Right renal pelvis (tissue), 4 donors: Measurements from ENCODE around the gene IFITM5. TPM values are rescaled to one million over a fixed set of nuclear protein-coding genes. Genes with fewer than 3 reads are reported as not detected.
"Not testable (repeated sequence)": the region's sequence is repeated elsewhere in the genome, so short reads cannot be mapped to it uniquely, and the experiment has no call there.

Experiments
- DNase-seq, 4 donors: peaks; one replicate each; pipeline ENCODE4 v3.0.0-alpha.2; 2013; ENCODE audit warnings: low read depth in 4 of 4, low spot score in 3 of 4, missing footprints in 1 of 4
- polyA plus RNA-seq, 4 donors: library from polyadenylated mRNA; unstranded; fragments of 120-200 nt; gene quantifications; one replicate each; pipeline ENCODE4 v1.2.1, GENCODE V29; 2013; ENCODE audit not compliant: insufficient read length in 4 of 4

IFITM5 gene
- polyA plus RNA-seq, 4 donors = 0.34 to 0.48 TPM; not detected in 2

DNA sequence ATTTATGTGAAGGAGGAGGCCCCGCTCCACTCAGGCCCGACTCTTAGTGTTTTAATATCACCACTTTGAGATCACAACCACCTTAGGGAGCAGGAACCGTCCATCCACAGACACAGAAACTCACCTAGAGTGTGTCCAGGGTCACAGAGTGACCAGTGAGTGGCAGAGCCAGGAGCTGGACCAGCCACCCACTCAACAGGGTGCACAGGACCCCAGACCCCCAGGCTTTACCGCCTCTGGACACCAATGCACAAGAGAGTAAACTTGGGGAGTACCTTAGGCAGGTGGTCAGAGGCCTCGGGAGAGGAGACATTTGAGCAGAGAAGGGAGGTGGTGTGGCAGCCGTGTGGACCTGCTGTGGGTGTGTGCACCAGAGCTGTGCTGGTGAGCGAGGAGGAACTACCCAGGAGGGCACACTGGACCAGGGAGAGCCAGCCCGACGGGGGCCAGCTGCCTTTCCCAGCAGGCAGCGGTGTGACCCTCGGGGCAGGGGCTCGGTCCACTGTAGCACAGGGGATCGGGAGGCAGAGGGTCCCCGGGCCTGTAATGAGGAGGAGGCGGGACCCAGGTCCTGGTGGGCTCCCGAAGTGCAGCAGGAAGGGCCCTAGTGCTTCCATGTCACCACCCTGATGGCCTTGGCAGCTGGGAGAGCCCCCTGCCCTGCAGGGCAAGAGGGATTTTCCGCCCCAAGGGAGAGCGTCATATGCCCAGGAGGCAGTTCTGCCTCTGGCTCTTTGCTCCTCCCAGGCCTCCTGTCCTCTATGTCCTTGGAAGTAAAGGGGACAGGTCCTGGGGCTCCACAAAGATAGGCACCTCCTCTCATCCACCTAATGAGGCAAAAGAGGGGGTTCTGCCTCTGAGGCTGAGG lies 28.6 kb downstream of the IFITM5 start:
- DNase-seq = no peak

DNA sequence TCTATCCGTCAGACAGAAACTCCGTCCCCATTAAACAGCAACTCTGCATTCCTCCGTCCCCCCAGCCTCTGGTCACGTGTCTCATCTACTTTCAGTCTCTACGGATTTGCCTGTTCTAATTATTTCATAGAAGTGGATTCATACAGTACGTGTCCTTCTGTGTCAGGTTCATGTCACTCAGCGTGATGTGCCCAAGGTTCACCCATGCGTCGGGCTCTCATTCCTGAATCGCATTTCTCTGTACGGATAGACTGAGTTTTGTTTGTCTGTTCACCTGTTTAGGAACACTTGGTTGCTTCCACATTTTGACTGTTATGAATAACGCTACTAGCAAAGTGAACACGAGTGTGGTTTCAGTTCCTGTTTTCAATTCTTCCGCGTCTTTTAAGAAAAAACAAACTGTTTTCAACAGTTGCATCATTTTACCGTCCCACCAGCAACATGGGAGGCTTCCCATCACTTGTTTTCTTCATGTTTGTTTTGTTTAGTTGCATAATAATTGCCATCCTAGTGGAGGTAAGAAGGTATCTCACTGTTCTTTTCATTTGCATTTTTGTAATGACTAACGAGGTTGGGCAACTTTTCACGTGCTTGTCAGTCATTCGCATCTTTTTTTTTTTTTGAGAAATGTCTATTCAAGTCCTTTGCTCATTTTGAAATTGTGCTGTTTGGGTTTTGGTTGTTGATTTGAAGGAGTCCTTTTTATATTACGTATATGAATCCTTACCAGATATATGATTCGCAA lies 30.0 kb downstream of the IFITM5 start:
- DNase-seq = no peak

DNA sequence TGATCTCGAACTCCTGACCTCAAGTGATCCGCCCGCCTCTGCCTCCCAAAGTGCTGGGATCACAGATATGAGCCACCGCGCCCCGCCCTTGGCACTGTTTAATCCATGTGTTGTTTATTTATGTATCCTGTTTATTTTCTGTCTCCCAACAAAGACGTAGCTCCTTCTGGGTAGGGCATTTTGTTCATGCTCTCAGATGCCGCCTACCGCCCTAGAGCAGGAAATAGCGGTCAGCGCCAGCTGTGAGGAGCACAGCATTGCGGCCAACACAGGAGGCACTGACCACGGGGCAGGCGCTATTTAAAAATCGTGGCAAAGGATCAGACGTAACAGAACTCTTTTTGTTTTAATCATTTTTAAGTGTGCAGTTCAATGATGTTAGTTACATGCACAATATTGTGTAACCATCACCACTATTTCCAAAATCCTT lies 30.6 kb downstream of the IFITM5 start:
- DNase-seq = not testable (repeated sequence)

DNA sequence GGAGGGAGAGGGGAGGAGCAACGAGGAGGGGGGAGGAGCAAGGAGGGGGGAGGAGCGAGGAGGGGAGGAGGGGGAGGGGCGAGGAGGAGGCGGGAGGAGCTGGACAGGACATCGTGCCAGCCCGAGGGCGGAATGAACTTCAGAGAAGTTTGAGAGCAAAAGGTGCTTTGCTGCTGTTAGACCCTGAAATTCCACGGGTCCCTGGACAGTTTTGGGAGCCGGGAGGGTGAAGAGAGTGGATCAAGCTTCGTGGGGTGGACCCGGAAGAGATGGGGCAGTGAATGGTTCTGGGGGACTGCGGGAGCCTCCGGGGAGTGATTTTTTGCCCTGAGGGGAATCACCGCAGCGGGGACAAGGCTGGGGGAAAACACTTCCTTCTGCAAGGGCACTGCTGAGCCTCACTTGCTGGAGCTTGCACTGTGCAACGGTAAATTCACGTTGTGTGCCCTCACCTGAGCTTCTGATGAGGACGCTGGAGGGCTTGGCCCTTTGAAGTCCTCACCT lies 31.8 kb downstream of the IFITM5 start:
- DNase-seq = no peak

DNA sequence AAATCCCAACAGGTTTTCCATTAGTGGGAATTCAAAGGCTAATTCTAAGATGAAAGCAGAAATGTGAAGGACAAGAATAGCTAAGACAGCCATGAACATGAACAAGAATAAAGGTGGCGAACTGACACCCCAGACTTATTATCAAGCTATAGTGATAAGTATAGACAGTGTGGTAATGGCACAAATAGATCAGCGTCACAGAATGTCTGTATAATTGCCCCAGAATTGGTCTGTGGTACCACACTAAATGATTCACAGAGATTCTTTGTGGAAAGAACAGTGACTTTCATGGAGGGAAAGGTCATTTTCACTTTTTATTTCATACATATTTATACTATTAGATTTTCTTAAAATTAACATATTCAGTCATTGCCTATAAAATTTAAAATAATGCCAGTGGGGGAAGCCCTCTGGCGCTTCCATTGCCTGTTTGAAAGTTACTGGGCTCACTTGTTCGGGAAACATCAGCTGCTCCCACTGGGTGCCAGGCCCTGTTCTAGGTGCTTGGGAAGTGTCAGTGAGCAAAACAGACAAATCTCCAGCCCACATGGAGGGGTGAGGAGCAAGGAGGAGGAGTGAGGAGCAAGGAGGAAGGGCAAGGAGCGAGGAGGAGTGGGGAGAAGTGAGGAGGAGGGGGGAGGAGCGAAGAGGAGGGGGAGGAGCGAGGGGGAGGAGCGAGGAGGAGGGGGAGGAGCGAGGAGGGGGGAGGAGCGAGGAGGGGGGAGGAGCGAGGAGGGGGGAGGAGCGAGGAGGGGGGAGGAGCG lies 32.5 kb downstream of the IFITM5 start:
- no peak for DNase-seq

DNA sequence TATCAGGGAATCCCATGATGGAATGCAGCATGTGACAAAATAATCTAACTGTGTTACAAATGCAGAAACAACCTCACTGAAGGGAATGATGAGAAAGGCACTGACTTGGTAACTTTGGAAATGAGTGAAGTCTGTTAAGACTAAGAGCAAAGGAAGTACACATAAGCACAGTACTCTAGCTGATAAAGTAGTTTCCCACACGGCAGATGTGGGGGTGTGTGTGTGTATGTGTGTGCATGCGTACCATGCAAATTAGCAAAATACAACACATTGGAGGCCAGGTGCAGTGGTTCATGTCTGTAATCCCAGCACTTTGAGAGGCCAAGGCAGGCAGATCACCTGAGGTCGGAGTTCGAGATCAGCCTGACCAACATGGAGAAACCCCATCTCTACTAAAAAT lies 37.7 kb downstream of the IFITM5 start:
- DNase-seq = no peak

DNA sequence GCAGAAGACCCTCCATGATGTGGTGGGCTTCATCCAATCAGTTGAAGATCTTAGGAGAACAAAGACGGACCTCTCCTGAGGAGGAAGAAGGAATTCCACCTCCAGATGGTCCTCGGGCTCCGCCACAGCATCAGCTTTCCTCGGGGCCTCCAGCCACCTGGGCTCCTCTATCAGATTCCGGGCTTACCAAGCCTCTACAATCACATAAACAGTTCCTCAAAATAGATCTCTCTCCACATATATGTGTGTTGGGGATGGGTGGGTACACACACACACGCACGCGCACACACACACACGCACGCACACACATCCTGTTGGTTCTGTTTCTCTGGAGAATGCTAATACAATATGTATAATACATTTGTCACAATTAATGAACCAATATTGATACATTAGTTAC lies 39.9 kb downstream of the IFITM5 start:
- no peak for DNase-seq

DNA sequence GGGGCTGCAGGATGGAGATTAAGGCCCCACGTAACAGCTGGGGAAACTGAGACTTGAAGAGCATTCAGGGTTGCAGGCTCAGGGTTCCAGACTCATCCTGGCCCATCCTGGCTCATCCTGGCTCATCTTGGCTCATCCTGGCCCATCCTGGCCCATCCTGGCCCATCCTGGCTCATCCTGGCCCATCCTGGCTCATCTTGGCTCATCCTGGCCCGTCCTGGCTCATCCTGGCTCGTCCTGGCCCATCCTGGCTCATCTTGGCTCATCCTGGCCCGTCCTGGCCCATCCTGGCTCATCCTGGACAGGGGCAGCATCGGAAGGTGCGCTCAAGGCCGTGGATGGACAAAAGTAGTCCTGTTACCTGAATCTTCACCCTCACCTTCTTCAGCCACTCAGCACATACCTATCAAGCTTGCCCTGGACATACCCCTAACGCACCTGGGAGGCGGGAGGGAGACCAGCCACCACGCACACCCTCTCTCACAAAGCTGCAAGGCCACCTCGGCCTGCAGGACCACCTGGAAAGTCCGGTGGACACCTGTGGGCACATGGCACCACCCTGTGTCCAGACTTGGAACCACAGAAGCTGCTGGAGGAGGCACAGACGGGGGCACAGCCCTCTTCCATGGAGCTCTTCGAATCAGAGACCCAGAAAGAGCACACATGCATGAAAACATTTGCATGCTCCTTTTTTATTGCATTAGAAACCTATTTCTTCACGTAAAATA lies 41.4 kb downstream of the IFITM5 start:
- DNase-seq = no peak

DNA sequence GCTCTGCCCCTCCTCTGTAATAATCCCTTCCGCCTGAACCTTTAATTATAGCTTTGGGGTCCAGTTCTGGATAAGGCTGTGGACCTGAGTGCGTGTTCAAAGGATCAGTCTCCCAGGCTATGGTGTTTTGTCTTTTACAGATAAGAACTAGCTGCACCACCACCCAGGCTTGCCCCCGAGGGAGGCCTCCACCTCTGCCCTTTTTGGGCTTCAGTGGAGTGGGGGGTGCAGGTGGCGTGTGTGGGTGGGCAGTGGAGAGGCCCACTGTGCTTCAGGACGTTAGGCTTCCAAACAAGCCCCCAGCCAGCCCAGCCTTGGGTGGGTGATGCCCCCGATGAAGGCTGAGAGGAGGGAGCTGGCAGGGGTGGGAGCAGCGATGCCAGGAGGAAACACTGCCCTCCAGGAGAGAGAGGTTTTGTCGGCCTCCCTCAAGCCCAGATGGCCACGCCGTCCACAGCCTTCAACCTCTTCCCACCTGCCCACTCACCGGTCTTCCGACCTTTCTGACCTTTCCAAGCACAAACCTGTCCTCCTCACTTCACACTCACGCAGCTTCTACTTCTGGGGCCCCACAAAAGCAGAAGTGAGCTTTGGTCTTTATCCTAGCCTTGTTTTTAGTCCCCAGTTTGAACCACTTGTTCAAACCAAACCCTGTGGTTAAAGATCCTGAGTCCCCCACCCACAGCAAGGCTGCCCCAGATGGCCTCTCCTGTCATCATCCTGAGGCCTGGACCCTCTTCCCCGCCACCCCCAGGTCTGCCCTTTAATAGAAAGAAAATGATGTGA lies 42.2 kb downstream of the IFITM5 start:
- no peak for DNase-seq

DNA sequence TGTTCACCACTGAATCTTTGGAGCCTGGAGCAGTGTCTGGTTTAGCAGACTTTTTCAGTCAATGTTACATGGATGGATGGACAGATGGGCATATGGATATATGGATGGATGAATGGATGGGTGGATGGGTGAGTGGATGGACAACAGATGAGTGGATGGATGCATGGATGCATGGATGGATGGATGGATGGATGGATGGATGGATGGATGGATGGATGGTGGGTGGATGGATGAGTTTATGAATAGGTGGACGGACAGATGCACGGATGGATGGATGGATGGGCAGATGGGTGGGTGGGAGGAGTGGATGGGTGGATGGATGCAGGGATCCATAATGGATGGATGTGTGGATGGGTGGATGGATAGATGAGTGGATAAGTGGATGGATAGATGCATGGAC lies 43.5 kb downstream of the IFITM5 start:
- DNase-seq = no peak

DNA sequence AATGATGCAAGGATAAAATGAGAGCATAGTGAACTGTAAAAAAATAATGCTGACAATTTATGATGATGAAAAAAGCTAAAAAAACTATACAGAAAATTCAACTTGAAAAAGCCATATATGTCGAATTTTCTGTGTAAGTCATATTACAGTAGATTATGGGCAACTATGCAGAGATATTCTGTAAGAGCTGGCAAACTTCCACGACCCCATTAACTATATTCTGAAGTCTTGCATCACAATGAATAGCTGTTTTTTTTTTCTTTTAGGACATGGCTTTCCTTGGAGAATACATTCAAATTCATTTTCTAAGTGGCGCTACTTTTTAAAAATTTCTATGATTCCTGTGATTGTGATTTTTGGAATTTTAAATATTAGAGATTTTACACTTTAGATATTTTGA lies 44.1 kb downstream of the IFITM5 start:
- DNase-seq = no peak

DNA sequence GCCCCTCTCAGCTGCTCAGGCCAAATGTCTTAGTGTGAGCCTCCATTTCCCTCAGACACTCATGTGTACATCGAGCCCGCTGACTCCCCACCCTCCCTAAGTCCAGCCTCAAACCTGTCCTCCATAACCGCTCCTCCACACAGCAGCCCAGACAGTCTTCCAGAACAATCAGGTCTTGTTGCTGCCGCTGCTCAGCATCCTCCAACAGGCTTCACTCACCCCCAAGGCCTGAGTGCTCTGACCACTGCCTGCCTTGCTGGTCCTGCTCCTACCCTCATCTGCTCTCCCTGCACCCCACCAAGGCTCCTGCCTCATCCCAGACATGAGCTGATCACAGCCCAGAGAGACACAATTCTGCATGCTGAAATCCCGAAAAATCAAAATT lies 45.4 kb downstream of the IFITM5 start:
- no peak for DNase-seq

DNA sequence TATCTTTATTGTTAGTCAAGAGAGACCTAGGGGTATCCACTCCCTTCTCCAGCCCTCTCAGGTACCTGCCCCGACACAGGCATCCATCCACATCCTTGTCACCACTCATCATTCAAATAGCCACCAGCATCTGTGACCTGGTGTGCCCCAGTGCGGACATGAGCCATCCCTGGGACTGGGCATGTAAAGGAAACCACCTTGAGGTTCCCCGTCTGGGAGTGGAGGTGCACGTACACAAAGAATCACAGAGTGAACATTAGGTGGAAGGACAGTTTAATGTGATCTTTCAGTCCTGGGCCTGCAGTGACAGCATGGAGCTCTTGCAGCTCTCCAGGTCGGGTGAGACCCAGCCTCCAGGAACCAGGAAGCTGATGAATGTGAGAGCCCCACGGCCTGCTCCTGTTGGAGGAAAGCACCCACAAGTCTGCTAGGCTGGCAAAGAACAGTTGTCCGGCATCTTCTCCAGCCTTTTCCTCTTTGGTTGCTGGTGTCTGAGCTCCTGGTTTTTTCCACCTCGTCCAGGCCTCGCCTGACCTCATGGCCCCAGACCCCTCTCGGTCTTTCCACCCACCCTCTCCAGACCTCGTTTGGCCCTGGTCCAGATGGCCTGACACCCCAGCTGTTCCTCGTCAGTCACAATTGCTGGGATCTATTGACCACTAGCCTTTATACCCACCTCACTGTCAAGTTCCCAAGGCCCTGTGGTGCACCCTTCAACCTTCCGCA lies 46.0 kb downstream of the IFITM5 start:
- DNase-seq = no peak

DNA sequence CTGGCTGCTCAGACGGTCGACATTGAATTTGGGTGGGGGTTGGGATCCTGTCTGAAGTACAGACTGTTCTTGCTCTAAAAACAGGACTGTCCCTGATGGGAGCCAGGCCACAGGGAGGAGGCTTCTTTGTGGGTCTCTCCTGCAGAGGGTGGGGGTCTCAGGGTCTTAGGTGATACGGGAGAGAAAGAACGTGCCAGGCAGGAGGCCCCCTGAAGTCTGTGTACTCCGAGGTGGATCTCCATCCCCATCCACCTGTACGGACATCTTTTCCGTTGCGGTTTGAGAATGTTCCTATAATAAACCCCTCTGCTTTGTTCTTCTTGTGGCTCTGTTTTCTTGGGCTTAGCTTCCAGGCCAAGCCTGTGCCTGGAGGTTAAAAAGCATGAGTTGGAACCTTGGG lies 46.7 kb downstream of the IFITM5 start:
- no peak for DNase-seq

DNA sequence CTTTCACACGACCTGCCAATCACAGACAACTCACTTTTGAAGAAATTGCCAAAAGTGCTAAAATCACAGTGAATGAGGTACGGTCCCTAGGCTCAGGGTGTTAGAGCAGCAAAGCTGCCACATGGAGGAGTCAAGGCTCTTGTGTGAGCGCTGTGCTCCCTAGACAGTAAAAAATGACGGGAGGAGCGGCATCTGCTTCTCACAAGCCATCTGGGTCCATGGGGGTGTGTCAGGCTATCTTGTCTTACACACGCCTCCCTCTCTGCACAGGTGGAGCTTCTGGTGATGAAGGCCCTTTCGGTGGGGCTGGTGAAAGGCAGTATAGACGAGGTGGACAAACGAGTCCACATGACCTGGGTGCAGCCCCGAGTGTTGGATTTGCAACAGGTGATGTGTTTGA lies 47.8 kb downstream of the IFITM5 start:
- no peak for DNase-seq

DNA sequence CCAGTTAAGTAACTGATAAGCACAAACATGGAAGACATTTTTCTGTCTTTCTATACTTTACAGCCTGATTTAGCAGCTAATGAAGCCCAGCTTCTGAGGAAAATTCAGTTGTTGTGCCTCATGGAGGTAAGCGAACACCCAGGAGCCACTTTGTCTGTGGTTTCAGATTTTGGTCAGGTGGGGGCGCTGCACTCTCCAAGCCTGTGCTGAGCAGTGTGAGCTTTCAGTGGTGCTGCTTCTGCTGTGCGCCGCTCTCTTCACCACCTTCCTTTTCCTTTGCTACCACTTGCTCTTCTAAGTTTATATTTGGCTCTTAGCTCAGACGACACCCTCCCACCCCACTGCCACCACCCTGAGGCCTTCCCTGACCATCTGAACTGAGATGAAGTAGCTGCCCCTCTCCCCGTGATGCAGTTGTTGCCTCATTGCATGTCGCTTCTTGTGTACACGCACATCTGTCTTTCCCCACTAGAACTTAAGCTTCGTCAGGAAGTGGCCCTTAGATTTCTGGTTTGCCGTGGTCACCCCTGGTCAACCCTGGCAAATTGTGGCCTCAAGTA lies 48.5 kb downstream of the IFITM5 start:
- DNase-seq = no peak

DNA sequence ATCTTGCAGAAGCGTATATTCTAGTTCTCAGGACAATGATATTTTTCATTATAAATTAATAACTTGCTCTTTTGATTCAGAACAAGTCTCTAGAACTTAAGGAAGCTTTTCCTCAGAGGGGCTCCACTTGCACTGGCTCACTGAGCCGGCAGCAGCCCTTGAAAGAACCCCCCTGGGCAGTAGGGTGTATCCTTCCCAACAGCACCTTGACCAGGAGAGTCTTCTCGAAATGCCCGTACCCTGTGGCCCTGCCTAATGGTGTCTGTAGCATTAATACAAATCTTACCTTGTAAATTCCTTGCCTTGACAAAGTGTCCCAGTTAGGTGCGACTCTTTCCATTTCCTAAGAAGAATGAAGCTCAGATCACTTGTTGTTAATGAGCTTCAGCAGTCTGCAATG lies 49.1 kb downstream of the IFITM5 start:
- no peak for DNase-seq

DNA sequence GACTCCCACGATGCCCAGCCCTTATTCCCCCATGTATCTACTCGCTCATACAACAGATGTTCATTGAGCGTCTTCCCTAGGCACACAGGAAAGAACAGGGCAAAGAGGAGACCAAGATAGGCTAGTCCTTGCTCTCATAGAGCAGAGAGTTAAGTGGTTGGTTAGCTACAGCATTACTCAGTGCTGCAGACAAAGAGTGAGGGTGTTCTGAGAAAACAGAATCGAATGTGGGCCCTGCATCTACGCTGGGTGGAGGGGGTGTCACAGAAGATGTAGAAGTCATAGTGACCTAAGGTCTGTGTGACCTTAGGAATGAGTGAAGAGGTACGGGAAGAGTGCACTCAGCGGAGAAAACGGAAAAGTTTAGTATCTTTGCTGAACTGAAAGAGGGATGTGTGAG lies 50.3 kb downstream of the IFITM5 start:
- DNase-seq = no peak
